HG02610 (cell line): ENCODE results near the gene MRTFA.
"Not testable (repeated sequence)": the region's sequence is repeated elsewhere in the genome, so short reads cannot be mapped to it uniquely, and the experiment has no call there.

Source experiments
- ATAC-seq: cut with Tn5 transposase; IDR thresholded peaks from one replicate; pipeline ENCODE4 v1.9.1; 2021; ENCODE audit warnings: mild to moderate bottlenecking, moderate library complexity; ENCODE audit not compliant: unreplicated experiment

Gene MRTFA

GRCh38 chr22:40660730-40661129 is 24.2 kb upstream of the MRTFA start:
- ATAC-seq, result no peak

- ATAC-seq, result no peak
Measured at GRCh38 chr22:40659166-40659565, 22.6 kb upstream of the MRTFA start.

- not testable (repeated sequence) for ATAC-seq
Measured at GRCh38 chr22:40656651-40657050, 20.1 kb upstream of the MRTFA start.

GRCh38 chr22:40655941-40656340 is 19.4 kb upstream of the MRTFA start:
- not testable (repeated sequence) for ATAC-seq

GRCh38 chr22:40654522-40655167 is 18.1 kb upstream of the MRTFA start:
- ATAC-seq, result no peak

GRCh38 chr22:40653361-40653760 is 16.8 kb upstream of the MRTFA start:
- no peak for ATAC-seq

- ATAC-seq, result no peak
Measured at GRCh38 chr22:40651563-40652501, 15.3 kb upstream of the MRTFA start.

- no peak for ATAC-seq
Measured at GRCh38 chr22:40651057-40651456, 14.5 kb upstream of the MRTFA start.

- no peak for ATAC-seq
Measured at GRCh38 chr22:40648386-40648785, 11.9 kb upstream of the MRTFA start.

GRCh38 chr22:40645579-40646197 is 9.2 kb upstream of the MRTFA start:
- ATAC-seq, result no peak

- ATAC-seq, result no peak
Measured at GRCh38 chr22:40642316-40642715, 5.8 kb upstream of the MRTFA start.

- no peak for ATAC-seq
Measured at GRCh38 chr22:40641269-40641668, 4.8 kb upstream of the MRTFA start.

GRCh38 chr22:40638261-40638660 is 1.7 kb upstream of the MRTFA start:
- no peak for ATAC-seq

GRCh38 chr22:40637183-40638150 is 948 bp upstream of the MRTFA start:
- ATAC-seq, result peak; percentile 8

GRCh38 chr22:40635940-40636379 is 559 bp downstream of the MRTFA start:
- ATAC-seq, result peak; percentile 6

GRCh38 chr22:40635043-40635939 is 1.2 kb downstream of the MRTFA start:
- no peak for ATAC-seq

- ATAC-seq, result no peak
Measured at GRCh38 chr22:40634119-40634903, 2.2 kb downstream of the MRTFA start.

- ATAC-seq, result no peak
Measured at GRCh38 chr22:40633036-40633435, 3.5 kb downstream of the MRTFA start.

- no peak for ATAC-seq
Measured at GRCh38 chr22:40631925-40632324, 4.6 kb downstream of the MRTFA start.
